Activated CD8-positive, alpha-beta memory T cell treated with anti-CD3 and anti-CD28 coated beads for 24 hours (primary cell): ENCODE data around the gene CACNA2D2.

Experiments
- DNase-seq: peaks from one replicate; pipeline ENCODE4 v3.0.0-alpha.2; 2020

CACNA2D2 gene

DNA sequence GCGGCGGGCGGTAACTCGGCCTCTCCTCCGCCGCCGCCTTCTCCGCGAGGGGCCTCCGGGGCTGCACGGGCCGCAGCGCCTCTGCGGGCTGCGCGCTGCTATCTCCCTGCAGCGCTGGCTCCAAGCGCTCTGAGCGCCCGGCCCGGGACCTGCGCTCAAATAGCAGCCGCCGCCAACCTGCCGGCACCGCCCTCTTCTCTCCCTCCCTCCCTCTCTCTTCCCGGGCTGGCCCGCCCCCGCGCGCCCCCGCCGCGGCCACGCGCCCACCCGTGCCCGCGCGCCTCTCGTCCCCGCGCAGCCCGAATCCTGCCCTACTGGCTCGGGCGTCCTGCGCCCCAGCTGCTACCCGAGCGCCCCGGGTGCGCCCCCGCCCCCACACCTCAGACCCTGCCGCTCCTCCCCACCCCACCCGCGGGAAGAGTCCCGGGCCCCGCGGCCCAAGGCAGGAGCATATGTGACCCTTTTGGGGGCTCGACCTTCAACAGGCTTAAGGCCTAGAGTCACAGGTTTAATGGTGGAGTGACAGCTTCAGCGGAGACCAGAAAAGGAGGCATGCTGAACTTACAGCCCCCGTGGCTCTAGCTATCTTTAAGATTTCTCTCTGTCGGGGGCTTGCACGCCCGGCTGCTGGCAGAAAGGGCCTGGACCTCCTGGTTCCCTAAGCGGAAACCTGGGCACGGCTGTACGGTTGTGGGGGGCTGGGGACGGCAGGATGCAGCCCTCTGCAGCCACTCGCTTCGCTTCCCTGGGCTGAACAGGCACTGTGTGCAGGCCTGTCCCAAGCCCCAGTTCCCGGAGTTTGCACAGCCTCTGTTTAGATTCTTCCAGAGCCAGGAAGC is at the start of gene CACNA2D2:
CACNA2D2 (minus strand) TSS at position 131 of the 839 bp plus-strand sequence. CDS start 211 bp downstream, outside the sequence.
- peak; percentile 81 for DNase-seq

DNA sequence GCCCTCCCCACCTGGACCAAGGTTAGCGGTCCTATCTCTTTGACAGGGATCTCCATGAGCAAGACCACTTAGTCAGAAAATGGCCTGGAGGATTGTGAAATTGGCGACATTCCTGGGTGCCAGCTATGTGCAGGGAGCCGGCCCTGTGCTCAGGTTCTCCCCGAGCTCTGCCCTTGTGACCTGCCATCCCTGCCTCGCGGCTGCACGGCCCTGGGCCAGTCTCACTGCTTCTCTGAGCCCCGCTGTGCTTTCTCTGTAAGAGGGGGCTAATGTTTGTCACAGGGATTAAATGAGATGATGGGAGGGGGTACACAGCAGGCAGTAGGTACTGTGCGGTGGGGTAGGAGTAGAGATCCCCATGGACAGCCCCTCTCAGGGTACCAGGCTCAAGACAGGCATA is 49.2 kb upstream of the CACNA2D2 start:
- no peak for DNase-seq

DNA sequence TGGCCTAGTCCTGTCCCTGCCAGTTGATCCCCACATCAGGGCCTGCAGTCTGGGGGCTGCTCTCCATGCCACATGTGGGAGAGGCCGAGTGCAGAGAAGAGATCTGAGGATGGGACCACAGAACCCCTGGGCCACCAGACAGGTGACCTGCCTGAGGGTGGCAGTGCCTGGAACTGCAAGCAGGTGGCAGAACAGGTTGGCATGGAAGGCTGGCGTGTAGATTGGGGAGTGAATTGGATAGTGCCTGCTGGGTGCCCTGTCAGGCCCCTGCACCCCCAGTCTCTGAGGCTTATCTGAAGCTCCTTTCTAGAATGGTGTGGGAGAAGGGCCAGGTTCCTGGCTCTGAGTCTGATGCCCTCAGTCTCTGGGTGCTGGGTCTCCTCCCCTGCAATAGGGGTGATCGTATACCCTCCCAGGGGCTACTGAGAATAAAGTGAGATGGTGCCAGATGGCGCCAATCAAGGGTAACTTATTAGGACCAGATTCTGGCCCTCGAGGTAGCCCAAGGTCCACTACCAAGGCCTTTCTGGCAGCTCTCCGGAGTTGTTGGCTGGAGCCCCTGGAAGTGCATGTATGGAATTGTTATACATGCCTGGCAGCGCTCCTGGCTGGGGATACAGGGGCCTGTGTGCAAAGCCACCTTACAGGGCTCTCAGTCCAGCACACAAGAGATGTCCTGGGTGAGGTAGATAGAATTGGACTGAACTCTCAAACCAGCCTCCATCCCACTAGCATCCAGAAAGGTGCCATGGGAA is 48.4 kb upstream of the CACNA2D2 start:
- DNase-seq = no peak

DNA sequence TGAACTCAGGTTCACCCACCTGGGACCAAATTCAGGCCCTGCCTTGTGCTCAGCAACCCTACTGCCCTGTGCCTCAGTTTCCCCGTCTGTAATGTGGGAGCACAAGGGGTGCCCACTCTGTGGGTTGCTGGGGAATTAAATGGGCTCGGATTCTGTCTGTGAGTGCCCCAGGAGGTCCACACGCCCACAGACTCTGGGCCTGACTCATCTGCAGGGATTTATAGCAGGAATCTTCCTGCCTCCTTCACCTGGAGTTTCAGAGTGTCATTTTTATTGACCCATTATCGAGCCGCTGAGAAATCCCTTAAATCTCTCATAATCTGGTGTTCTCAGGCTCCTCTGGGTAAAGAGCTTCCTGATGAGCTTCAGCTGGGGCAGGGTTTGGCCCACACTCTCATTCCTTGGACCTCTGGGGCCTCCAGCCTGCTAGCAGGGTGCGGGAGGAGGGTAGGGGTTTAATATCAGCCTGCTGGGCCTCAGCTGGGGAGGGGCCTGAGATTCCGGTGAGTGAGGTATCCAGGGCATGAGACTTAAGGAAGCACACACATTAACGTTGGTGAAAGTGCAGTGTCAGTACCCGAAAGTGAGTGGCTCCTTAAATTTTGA is 47.7 kb upstream of the CACNA2D2 start:
- no peak for DNase-seq

DNA sequence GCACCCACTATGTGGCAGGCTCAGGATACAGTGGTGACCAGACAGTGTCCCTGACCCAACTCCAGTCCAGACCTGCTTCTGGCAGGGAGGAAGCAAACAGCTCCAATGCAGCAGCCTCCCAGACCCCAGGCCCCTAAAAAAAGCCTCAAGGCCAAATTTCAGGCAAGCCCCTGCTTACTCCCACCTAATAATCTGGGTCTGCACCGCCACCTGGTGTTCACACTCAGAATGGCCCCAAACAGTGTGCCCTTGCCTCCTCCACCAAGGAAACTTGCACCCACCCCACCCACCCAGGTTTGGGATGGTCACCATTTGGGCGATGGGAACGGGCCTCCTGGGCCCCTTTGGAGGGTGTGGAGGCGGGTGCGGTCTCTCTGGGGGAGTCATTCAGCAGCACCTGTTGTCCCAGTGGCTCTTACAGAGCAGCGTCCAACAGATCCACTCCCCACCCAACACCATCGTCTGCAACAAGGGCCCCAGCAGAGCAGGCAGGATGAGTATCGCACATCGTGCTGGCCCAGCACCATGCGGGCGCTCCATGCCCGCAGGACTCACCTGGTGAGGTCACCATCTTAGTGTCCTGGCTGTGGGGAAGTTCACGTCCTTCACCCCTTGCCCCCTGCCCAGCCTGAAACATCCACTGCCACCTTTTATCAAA is 46.8 kb upstream of the CACNA2D2 start:
- DNase-seq = peak; percentile 89

DNA sequence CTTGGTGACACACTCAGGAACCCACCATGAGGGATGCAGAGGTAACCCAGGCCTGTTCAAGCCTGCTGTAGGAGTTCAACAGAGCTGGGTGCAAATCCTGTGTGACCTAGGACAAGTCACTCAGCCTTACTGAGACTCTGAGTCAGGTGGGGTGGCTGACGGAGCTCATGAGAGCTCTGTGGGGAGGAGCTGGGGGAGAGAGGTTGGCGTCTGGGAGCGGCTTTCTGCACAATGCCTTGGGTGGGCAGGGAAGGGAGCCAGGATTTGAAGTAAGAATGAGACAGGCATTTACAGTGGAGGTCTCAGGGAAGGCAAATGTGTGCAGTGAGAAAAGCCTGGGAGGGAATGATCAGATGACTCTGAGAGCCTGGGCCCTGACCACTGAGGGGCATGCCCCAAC is 45.8 kb upstream of the CACNA2D2 start:
- no peak for DNase-seq

DNA sequence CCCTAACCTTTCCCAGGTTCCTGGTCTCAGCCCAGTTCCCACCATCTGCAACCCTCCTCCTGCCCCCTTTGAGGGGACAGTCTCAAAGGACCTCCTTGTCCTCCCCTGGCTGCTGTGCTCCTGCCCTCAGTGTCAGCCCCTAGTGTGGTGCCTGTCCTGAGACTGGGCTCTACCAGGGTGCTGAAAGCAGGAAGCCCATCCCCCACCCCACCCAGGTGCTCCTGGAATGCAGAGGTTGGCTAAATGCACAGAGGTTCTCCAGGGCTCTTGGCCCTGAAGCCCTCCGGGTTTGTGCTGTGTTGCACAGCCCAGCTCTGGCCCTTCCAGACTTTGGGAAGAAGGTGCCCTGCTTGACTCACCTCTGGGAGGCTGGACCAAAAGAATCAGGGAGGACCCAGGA is 42.3 kb upstream of the CACNA2D2 start:
- DNase-seq = no peak

DNA sequence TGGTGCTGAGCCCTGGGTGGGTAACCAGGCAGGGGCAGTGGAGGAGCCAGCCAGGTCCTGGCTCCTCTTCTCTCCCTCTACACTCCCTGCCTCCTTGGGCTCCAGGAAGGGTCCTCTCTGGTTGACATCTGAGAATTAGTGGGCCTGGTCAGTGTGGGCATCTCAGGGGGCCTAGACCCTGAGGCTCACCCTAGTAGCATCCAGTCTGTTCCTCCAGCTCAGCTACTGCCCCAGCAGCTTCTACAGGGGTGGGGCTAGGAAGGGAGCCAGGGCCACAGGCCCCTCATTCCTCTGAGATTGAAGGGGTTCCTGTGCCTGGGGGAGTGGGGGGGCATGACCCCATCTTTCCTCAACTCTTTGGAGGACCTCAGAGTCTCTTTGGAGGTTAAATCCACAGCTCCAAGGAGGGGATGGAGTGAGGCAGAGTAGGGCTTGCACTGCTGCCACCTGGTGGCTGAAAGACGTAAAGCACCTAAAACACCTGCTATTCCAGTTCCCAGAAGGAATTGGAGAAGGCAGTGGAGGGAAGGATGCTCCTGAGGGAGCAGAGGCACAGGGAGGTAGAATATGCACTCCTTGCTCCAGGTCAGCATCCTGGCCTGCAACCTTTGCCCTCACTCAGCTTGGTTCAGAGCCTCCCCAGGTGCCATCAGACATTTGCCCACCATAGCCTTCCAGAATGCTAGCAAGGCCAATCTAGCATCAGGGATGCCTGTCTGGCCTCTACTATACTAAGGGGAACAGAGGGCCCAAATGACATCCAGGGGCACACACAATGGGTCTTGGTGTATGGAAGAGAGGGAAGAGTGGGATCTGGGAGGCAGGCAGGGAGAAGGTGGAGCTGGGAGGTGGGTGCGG is 39.0 kb upstream of the CACNA2D2 start:
- DNase-seq = peak; percentile 87

DNA sequence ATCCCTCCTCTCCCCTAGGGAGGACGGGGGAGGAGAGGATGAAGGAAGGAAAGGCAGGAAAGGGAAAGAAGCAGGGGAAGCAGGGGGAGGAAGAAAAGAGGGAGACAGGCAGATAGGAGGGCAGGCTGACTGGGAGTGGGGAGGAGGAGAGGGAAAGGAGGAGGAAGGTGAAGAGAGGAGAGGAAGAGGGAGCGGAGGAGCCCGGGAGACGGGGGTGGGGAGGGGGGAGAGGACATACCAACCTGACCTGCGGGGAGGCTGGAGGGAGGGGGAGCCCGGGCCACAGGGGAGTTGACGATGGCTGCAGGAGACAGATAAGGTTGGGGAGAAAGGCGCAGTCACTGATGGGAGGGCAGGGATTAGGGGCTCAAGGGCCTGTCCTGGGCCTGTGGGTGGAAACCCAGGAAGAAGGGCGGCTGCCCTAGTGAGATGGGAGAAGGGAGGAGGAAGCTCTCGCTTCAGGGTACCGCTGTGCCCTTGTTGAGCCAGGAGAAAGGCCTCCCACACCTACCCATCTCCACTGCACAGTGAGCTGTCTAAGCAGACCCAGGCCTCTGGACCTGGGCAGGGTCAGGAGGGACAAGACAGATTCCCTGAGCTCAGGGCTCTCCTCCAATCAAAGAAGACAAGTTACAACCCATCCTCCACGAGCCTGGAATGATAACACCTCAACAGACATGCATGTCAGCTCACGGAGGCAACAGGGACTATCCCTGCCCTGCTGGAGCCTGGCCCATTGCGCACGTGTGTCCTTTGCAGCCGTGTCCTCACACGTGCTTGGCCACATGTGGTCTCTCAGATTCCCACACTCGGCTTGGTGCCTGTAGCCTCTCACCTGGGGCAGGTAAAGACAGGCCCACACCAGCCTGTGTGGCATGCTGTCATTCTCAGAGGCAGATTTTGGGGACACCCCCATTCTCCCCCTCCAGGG is 36.2 kb upstream of the CACNA2D2 start:
- DNase-seq = no peak

DNA sequence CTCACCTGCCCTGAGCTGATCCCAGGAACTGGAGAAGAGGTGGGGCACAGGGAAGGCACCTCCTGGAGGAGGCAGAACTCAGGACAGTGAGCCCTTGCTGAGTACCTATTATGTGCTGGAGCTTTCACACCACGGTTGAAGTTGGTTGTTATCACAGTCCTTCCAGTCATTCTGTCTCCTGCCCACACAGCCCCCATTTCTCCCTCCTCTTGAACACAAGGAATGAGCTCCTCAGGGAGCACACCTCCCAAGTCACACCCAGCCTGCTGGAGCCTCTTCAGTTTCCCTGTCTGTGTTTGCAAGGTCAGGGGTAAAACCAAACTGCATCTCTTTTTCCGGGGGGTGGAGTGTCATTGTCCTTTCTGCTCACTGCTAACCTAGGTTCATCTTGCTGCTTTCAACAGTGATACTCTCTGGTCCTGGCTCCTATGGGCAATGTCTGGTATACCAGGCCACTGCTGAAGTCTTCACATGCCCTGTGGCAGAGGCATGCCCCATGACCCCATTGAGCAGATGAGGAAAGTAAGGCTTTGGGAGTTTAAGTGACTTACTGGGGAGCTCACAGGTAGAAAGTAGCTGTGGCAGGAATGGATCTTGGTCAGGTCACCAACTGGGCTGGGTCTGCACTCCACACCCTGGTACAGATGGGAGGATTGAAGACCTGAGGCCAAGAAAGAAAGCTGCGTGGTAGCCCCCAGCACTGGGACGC is 34.1 kb upstream of the CACNA2D2 start:
- DNase-seq = no peak

DNA sequence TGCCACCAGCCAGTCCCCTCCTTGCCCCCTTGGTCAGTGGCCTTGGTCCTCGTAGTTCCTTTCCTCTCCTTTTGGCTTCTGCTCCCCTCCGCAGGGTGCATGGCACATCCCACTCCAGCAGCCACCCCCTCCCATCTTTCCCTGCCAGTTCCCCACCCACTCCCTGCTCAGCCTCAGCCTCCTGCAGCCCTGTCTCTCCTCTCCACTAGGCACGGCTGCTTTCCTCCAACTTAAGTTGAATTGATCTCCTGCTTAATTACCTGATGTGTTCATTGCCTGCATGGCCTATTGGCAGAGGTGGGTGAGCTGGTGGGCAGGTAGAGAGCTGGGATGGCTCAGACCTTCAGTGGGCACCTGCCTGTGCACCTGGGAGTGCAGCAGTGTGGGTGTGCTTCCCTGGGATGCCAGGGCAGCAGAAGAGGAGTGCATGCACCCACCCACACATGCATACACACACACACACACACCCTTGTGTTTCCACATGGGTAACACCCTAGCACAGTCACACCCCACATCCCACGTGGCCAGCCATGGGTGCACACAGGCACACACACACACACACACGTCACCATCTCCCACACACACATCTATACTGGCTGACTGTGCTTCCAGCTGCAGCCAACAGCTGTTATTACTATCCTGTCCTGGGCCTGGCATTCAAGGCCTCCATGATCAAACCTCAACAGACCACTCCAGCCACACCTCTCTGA is 33.2 kb upstream of the CACNA2D2 start:
- no peak for DNase-seq

DNA sequence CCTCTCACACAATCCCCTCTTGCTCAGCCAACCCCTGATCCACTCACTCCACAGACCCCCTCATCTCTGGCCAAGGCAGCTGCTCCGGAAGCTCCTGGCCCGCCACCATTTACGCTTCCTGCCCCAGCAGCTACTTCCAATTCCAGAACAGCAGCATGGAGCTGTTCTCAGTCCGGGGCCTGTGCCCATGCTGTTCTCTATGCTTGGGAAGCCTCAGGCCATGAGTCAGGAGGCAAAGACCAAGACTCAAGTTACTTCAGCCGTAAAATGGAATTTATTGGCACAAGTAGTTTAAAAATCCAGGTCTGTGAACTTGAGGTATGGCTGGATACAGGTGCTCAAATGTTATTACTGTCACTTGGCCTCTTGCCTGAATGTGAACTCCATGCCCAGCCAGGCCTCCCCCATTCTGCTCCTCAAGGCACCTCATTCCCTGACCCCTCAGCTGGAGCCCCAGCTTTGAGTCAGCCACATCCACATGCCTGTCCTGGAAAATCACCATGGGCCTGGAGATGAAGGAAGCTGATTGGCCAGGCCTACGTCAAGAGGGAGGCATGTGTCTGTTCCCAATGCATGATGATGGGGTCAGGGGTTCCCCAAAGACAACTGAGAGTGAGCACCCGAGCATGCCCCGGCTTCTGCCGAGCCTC is 31.4 kb upstream of the CACNA2D2 start:
- no peak for DNase-seq

DNA sequence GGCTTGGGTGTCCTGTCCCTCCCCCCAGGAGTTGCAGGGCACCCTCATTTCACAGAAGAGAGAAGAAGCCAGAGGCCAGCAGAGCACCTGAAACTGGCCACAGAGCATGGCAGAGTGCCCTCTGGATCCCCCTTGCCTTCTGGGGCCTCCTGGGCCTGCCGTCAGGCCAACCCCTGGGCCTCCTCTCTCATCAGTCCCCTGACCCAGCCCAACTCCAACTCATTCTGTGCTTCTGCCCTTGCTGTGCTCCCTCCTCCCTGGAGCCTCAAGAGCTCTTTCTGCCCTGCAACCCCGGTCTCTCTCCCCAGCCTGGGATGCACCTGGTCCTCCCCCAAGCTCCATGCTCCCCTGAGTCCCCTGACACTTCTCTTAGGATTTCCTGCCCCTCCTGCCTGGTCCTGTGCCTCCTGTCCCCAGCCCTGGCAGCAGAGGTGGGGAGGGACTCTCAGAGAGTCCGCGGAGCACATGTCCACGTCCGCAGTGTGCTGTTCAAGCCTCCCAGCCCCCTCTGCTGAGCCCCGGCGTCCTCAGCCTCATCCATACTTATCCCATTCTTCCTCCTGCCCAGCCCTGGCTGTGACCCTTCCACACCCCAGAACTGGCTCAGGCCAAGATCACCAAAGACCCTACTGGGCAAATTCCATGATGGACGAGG is 30.5 kb upstream of the CACNA2D2 start:
- DNase-seq = no peak

DNA sequence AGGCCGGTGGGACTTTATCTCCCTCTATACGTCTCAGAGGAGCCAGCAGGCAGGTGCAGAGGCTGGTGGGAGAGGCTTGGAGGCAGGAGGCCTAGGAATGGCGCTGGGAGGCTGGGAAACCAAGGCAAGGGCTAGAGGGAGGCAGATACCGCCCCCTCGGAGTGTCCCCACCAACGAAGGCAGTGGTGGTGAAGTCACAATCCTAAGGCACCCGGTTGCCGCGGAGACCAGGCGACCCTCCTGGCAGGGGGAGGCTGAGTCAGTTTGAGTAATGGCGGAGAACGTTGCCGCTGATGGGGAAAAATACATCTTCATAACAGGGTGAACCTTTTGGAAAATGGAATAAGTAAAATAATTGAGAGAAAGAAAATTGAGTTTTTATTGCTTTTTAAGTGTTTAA is 29.9 kb upstream of the CACNA2D2 start:
- no peak for DNase-seq

DNA sequence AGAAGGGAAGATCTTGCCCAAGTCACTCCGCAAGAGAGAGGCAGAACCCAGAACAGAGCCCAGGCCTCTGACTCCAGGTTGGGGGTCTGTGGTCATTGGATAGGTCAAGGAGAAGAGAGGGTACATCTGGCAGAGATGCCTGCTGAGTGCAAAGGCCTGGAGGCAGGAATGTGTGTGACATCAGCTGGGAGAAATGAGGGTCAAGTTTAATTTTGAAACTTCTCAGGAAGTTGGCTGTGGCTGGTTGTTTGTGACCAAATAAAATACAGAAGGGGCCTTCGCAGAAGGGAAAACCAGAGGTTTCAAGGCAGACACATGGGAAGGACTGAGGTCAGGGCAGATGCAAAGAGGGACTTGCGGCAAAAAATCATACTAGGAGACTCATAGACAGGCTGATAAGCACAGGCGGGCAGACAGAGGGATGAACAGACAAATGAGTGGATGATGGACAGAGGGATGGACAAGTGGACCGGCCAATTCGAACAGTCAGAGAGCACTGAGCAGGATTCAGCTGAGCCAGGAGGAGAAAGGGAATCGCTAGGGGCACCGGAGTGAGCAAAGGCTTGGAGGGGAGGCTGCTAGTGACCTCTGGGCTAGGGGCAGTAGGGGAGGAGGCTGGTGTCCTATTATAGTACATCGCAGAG is 28.8 kb upstream of the CACNA2D2 start:
- DNase-seq = no peak

DNA sequence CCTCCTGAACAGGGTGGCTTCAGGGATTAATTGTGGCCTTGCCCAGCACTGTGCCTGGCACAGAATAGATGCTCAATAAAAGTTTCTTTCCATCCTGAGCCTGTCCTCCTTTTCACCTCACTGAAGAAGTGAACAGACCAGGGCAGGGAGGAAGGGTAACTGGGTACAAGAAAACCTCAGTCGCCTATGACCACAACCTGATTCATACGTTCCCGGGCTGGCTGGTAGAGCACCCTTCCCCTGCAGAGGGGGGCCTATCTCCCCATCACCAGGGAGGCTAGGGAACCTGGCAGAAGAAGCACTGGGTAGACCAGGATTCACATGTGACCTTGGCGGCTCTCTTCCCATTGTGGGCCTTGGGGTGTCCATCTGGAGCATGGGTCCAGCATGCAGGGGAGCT is 27.8 kb upstream of the CACNA2D2 start:
- no peak for DNase-seq

DNA sequence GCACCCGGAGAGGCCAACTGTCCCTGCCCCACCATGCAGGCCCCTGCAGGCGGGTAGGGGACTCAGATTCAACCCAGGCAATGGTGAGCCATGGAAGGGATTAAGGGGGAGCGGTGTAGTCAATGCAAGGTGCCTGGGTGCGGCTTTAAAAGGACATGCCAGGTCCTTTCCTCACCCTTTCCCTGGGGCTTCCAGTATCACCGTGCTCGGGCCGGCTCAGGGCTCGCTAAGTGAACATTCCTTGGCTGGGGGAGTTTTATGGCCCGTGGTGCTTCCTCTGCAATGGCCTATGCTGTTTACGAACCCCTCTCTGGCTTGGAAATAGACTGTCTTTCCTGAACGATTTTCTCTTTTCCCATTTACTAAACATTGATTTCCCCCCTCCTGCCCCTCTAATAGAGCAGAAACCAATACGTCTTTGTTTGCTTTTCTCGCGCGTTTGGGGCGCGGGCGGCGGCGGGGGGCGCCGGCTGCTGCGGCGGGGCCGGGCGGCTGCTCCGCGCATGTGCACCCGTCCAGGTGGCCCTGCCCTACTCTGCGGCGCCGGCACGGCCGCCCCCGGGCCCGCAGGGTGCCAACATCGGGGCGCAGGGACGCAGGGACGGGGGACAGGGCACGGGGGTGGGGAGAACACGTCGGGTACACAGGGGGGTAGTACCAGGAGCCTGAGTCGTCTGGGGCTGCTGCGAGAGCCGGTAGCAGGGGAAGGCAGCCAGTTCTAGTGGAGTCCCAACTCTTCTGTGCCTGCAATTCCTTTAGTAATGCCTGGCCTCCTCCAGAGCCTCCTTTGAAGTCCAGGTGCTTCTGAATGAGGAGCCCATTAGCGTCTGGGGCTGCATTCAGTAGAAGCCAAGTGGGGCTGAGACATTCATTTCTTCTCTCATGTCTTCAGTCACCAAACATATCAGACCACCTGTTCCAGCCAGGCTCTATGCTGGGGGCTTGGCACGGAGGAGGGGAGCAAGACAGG is 26.9 kb upstream of the CACNA2D2 start:
- DNase-seq = no peak
